Upper lobe of right lung (tissue), 1 donor: Measurements from ENCODE around the gene VWA8. TPM values are rescaled to one million over a fixed set of nuclear protein-coding genes. Genes with fewer than 3 reads are reported as not detected.
"Not testable (repeated sequence)": the region's sequence is repeated elsewhere in the genome, so short reads cannot be mapped to it uniquely, and the experiment has no call there.

ENCODE experiments used
- ATAC-seq: fragments of 200-7000 bp; cut with Tn5 transposase; one replicate; pipeline ENCODE4 v1.9.1; 2020; ENCODE audit warnings: mild to moderate bottlenecking, moderate library complexity
- DNase-seq: peaks from one replicate; pipeline ENCODE4 v3.0.0-alpha.2; 2020
- H3K27ac ChIP-seq: fragments of 200-600 bp; one replicate; pipeline ENCODE4 v1.8.0; 2022
- H3K27me3 ChIP-seq: fragments of 200-600 bp; one replicate; pipeline ENCODE4 v1.8.0; 2022; ENCODE audit warnings: mild to moderate bottlenecking
- H3K36me3 ChIP-seq: fragments of 200-600 bp; one replicate; pipeline ENCODE4 v1.8.0; 2022
- H3K4me1 ChIP-seq: fragments of 200-600 bp; one replicate; pipeline ENCODE4 v1.8.0; 2022
- H3K4me3 ChIP-seq: fragments of 200-600 bp; one replicate; pipeline ENCODE4 v1.8.0; 2022; ENCODE audit warnings: mild to moderate bottlenecking
- H3K9me3 ChIP-seq: fragments of 200-600 bp; one replicate; pipeline ENCODE4 v1.8.0; 2022
- intact Hi-C: fragments of 100-400 bp; cut with DNase I; formaldehyde crosslinking; loops from one replicate; pipeline ENCODE4 v1.11.0; 2022
- total RNA-seq: library from RNA; stranded (reverse); fragmentation: NEBNext Ultra II Directional; extraction: Animal tissue kit (Norgen Biotek cat#: 25700); gene quantifications from one replicate; pipeline ENCODE4 v1.2.1, GENCODE V29; 2021
- TF ChIP-seq, protein P1 (sequence below): fragments of 200-600 bp; IDR thresholded peaks from one replicate; pipeline ENCODE4 v1.8.0; 2022; ENCODE audit warnings: antibody characterized with exemption
- donor health status: DM: no; HTN: yes; CAD: no; lungs with severe emphysema.

VWA8 gene
- total RNA-seq, 1 donor from 2014 or later, result 20.6 TPM

DNA sequence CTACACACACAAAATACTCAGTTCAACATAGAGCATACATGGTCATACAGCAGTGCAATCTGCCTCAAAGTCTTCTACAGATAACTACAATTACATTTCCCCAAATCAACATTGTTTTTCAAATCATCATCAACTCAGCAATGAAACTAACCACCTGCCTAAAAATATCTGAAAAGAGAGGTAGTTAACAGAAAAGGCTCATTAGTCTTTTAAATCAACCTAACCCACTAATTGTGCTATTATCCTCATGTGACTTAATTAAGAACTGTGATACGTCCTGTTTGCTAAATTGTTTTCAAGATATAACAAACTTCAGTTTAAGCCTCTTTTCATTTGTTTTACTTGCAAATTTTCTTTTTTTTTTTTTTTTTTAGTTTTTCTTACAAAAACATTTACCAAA, 65.4 kb downstream of the VWA8 start:
- intact Hi-C loops, result no loop called here
- H3K27me3 ChIP-seq, result no peaks in the 10 kb centered on the region

DNA sequence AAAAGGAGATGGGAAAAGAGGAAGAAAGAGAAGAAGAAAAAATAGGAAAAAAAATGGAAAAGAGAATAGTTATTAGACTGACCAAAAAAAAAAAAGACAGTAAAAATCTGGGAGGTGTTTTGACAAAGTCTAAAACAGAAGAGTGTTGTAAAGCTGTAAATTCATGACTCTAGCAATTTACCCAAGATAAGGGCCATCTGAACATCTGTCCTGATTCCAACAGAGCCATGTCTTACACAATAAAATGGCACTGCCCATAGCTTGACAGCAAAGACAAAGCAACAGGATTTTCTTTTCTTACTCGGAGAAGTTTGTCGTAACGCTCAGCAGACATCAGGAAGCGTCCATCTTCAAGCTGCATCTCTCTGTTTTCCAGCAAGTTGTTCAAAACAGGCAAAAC, 69.8 kb downstream of the VWA8 start:
- intact Hi-C loops, result no loop called here
- no peak for DNase-seq
- Histone ChIP-seq H3K27ac (no peak overlapping the region), H3K4me3 (no peak overlapping the region), H3K36me3 (no peaks in the 10 kb centered on the region), H3K27me3 (no peaks in the 10 kb centered on the region), H3K9me3 (no peaks in the 10 kb centered on the region), H3K4me1 (no peaks in the 10 kb centered on the region)
- TF ChIP-seq, protein P1, sequence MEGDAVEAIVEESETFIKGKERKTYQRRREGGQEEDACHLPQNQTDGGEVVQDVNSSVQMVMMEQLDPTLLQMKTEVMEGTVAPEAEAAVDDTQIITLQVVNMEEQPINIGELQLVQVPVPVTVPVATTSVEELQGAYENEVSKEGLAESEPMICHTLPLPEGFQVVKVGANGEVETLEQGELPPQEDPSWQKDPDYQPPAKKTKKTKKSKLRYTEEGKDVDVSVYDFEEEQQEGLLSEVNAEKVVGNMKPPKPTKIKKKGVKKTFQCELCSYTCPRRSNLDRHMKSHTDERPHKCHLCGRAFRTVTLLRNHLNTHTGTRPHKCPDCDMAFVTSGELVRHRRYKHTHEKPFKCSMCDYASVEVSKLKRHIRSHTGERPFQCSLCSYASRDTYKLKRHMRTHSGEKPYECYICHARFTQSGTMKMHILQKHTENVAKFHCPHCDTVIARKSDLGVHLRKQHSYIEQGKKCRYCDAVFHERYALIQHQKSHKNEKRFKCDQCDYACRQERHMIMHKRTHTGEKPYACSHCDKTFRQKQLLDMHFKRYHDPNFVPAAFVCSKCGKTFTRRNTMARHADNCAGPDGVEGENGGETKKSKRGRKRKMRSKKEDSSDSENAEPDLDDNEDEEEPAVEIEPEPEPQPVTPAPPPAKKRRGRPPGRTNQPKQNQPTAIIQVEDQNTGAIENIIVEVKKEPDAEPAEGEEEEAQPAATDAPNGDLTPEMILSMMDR, result no peak
- ATAC-seq, result no peak

More for the DNA sequence above, 65.4 kb downstream of the VWA8 start:
- TF ChIP-seq, protein P1, result no peak
- H3K9me3 ChIP-seq, result no peaks in the 10 kb centered on the region
- DNase-seq, result no peak
- no peak overlapping the region for H3K4me3 ChIP-seq
- no peak for ATAC-seq
- H3K36me3 ChIP-seq, result no peaks in the 10 kb centered on the region
- H3K4me1 ChIP-seq, result no peaks in the 10 kb centered on the region
- H3K27ac ChIP-seq, result no peak overlapping the region

DNA sequence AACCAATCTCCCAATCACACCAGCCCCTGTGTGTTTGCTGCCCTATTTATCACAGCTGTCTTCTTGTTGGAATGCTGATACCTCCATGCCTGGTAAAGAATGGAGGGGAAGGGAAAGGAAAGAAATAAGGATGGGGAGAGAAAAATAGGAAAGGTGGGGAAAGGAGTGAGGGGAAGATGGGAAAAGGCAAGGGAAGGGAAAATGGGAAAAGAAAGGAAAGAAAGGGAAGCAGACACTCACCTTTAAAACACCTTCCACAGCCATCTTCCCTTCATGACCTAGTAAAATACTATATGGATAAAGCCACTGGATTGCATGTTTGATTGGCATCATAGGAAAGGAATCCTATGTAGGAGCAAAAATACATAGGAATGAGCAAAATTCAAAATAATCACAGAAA, 77.8 kb downstream of the VWA8 start:
- no peak overlapping the region for H3K4me3 ChIP-seq
- H3K27me3 ChIP-seq, result no peaks in the 10 kb centered on the region
- H3K9me3 ChIP-seq, result no peaks in the 10 kb centered on the region
- peaks cover 21% of the 10 kb centered on the region for H3K36me3 ChIP-seq
- TF ChIP-seq, protein P1, result no peak
- no peak for ATAC-seq
- intact Hi-C loops, result no loop called here
- DNase-seq, result no peak
- H3K4me1 ChIP-seq, result no peaks in the 10 kb centered on the region
- H3K27ac ChIP-seq, result no peak overlapping the region

DNA sequence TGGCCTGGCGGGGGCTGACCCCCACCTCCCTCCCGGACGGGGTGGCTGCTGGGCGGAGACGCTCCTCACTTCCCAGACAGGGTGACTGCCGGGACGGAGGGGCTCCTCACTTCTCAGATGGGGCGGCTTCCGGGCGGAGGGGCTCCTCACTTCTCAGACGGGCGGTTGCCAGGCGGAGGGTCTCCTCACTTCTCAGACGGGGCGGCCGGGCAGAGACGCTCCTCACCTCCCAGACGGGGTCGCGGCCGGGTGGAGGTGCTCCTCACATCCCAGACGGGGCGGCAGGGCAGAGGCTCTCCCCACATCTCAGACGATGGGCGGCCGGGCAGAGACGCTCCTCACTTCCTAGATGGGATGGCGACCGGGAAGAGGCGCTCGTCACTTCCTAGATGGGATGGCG, 79.0 kb downstream of the VWA8 start:
- H3K36me3 ChIP-seq, result peaks cover 21% of the 10 kb centered on the region
- DNase-seq, ATAC-seq, intact Hi-C loops, H3K9me3 ChIP-seq, H3K4me1 ChIP-seq, H3K27me3 ChIP-seq, H3K4me3 ChIP-seq, H3K27ac ChIP-seq: not testable (repeated sequence)

DNA sequence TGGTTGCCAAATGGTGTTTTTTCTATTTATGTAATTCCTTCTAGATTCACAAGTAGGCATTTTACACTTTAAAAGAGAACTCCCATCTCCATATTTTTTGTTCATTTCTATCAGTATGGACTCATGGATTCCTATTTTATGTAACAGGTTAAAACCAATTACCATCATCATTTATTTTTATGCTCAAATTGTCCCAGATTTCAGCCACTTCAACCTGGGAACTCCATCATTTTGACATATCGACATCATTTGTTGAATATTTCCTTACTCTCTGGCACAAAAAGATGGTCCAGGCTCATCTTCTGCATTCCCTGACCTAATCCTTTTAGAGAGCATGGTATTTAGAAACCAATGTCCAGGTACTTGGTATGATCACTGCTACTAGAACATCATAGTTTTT, 79.9 kb downstream of the VWA8 start:
- no peak for DNase-seq
- intact Hi-C loops, result no loop called here
- no peak for ATAC-seq
- no peak overlapping the region for H3K4me3 ChIP-seq
- H3K36me3 ChIP-seq, result peaks cover 21% of the 10 kb centered on the region
- H3K4me1 ChIP-seq, result no peaks in the 10 kb centered on the region
- no peaks in the 10 kb centered on the region for H3K9me3 ChIP-seq
- TF ChIP-seq, protein P1, result no peak
- H3K27me3 ChIP-seq, result no peaks in the 10 kb centered on the region
- H3K27ac ChIP-seq, result no peak overlapping the region

DNA sequence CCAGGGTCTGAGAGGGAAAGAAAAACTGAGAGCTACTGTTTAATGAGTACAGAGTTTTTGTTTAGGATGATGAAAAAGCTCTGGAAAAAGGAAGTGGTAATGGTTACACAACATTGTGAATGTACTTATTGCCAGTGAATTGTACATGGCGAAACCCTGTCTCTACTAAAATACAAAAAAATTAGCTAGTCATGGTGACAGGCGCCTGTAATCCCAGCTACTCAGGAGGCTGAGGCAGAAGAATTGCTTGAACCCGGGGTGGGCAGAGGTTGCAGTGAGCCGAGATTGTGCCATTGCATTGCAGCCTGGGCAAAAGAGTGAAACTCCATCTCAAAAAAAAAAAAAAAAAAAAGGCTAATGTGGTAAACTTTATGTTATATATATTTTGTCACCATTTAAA, 96.3 kb downstream of the VWA8 start:
- H3K4me3 ChIP-seq, result no peak overlapping the region
- peaks cover 18% of the 10 kb centered on the region for H3K36me3 ChIP-seq
- intact Hi-C loops, result no loop called here
- TF ChIP-seq, protein P1, result no peak
- H3K4me1 ChIP-seq, result no peaks in the 10 kb centered on the region
- H3K9me3 ChIP-seq, result no peaks in the 10 kb centered on the region
- H3K27ac ChIP-seq, result no peak overlapping the region
- ATAC-seq (peak; percentile 71), DNase-seq (peak; percentile 67)
- no peaks in the 10 kb centered on the region for H3K27me3 ChIP-seq

DNA sequence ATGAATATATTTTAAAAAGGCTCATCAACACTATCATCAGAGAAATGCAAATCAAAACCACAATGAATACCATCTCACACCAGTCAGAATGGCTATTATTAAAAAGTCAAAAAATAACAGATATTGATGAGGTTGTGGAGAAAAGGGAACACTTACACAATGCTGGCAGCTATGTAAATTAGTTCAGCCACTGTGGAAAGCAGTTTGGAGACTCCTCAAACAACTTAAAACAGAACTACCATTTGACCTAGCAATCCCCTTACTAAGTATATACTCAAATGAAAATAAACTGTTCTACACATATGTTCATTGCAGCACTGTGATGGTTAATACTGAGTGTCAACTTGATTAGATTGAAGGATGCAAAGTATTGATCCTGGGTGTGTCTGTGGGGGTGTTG, 98.2 kb downstream of the VWA8 start:
- H3K27me3 ChIP-seq, H3K4me1 ChIP-seq, H3K9me3 ChIP-seq, H3K4me3 ChIP-seq, intact Hi-C loops, ATAC-seq, H3K27ac ChIP-seq, DNase-seq: not testable (repeated sequence)
- H3K36me3 ChIP-seq, result peaks cover 18% of the 10 kb centered on the region
